KOPT-K1 (cell line): ENCODE data around the gene FAR2.

Experiments used
- H3K27ac ChIP-seq: fragments of 200-600 bp; sonication (generic); 2 replicates; pipeline ENCODE4 v1.5.1; 2016; ENCODE audit warnings: antibody characterized with exemption, mild to moderate bottlenecking, low read depth, low read length; ENCODE audit not compliant: poor library complexity, severe bottlenecking
- H3K36me3 ChIP-seq: fragments of 200-600 bp; sonication (generic); 2 replicates; pipeline ENCODE4 v1.5.1; 2017; ENCODE audit warnings: antibody characterized with exemption, mild to moderate bottlenecking, low read length, moderate library complexity; ENCODE audit not compliant: insufficient read depth
- H3K9me3 ChIP-seq: fragments of 200-600 bp; sonication (generic); 2 replicates; pipeline ENCODE4 v1.5.1; 2017; ENCODE audit warnings: antibody characterized with exemption, low read length, mild to moderate bottlenecking; ENCODE audit not compliant: insufficient read depth, poor library complexity, severe bottlenecking

FAR2 gene

DNA sequence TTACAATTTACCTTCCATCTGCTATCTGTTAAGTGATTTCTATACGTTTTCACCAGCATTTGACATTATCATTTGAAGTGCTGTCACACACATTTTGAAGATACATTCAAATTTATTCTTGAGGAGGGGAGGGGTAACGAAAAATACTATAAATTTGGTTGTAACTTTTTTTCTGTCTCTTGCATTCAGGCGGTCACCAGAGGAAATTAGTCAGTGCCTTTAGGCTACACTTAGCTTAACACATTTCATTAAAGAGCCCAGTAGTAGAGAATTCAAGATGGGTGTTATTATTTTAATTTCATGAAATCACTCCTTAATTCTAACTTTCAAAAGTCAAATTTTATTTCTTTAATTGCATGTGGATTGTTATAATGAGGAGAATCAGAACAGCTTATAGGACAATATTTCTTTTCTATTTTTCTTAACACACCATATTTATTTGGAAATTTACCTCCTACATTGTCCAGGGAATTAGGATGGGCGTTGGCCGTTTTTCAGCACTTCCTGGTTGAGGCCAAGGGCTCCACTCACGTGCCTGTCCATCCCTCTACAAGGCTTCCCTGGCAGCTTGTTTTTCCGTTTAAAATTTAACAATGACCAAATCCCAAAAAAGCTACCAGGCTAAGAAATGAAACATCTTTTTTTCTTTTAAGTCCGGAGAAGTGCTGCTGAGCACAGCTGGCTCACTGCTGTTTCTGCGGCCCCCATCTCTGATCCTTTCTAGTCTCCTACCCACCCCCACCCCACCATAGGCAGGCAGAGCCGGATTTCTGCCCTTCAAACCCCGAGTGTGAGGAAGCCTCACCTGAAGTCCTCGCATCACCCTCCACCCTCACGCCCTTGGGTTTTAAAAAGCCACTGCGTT, 1.1 kb upstream of the FAR2 start:
- H3K36me3 ChIP-seq = no peaks in the 10 kb centered on the region

DNA sequence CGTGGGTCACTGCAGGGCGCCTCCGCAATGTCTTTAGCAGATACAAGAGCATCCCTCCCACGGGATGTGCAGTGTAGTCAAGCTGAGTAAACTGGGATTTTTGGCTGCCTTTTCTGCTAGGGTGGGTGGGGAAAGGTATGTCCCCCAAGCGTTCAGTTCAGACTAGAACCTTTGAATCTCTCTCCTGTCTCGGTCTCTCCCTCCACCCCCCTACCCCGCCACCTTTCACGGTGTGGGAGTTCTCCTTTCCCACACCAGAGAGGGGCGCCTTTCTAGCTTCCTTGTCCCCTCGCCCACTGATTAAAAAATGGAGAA, 525 bp upstream of the FAR2 start:
- no peaks in the 10 kb centered on the region for H3K36me3 ChIP-seq
- peak overlapping the region; percentile 99 for H3K27ac ChIP-seq
- H3K9me3 ChIP-seq = peaks cover 13% of the 10 kb centered on the region

More for the DNA sequence above, 1.1 kb upstream of the FAR2 start:
- Histone ChIP-seq H3K27ac (peak overlapping the region; percentile 99), H3K9me3 (peaks cover 13% of the 10 kb centered on the region)

DNA sequence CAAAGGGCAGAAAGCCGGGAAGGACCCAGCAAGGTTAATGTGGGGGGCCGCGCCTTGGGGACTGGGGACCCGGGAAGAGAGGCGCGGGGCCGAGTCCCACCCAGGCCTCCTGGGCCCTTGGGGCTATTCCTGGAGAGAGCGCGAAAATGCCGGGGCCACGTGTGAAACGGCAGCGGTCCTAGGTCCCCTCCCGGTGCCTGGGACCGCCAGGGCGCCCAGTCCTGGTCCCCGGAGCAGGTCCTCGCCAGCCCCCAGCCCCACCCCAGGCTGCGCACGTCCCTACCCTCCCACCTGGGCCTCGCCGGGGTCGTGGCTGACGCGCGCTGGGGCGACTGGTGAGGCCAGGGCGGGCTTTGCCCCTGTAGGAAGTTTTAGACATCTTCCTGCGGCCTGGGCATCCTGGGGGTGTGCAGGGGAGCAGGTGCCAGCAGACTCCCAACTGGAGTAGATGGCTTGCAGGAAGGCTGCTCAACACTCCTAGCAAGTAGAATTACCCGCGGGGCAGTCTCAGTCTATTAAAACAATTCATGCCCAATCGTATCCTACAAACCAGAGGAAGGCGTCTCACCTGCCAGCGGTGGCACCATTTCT, 708 bp downstream of the FAR2 start:
- Histone ChIP-seq H3K36me3 (no peaks in the 10 kb centered on the region), H3K27ac (peak overlapping the region; percentile 99), H3K9me3 (peaks cover 13% of the 10 kb centered on the region)

DNA sequence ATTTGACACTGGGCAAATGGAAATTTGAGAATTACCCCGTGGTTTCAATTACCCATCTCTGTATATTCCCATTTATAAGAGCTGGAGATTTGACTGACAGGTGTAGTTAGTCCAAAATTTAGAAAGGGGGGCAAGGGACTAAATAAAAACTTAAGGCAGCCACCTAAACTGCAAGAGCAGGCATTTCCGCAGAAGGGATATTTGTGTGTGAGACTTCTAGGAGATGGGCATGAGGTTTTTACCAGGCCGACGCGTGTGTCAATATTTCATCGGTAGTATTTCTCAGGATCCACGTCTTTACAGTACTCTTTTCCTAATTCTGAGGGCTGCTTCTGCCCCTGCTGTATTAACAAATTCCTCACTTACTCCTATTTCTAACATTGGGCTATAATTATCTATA, 1.4 kb downstream of the FAR2 start:
- peaks cover 11% of the 10 kb centered on the region for H3K9me3 ChIP-seq
- no peaks in the 10 kb centered on the region for H3K36me3 ChIP-seq
- H3K27ac ChIP-seq = peak overlapping the region; percentile 99

DNA sequence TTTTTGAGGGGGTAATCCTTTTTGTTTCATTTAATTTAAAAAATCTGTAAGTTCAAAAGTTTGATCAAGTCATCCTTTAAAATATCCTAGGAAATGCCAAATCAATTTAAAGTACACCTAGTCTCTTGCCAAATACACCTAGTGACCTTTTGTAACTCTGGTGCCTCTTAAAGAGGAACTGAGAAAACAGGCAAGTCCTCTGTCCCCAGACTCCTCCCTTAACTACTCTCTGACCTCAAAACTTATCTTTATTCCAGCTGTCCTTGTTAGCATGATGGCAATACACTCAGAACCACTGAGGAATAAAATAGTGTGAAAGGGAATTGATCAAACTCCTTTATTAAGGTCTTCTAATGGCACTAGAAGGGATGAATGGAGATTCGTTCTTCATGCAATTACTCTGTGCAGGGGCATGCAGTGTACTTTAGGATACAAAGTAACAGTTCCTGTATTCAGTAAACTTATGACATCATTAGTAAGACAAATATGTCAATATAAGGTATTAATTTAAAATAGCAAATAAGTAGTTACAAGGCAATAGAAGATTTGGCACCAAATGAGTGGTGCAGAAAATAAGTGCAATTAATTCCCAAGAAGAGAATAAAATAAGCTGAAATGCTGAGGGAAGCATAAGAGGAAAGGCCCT, 3.3 kb downstream of the FAR2 start:
- Histone ChIP-seq H3K36me3 (no peaks in the 10 kb centered on the region), H3K27ac (no peak overlapping the region), H3K9me3 (no peaks in the 10 kb centered on the region)

DNA sequence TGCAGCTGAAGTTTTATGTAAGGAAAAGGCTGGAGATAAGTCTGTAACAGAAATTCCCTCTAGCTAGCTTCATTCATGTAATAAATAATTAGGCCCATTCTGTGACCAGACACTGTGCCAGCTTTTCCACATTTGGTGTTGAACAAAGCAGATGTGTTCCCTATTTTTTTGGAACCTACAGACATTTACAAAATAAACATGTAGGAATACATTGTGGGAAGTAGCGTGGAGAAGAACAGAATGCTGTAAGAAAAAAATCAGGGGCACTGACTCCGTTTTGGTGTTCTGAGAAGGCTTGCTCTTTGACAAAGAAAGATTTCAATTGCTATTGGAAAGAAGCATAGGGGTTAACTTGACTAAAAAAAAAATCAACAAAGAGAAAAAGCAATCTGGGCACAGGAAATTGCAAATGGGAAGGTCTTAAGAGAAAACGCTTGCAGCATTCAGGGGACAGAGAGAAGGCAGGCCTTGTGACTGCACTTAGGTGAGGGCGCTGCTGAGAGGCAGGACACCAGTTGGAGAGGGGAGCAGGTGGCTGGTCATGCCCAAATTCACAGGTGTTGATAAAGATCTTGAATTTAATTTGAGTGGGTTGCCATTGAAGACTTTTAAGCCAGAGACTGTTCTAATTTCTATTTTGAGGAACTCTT, 4.0 kb downstream of the FAR2 start:
- Histone ChIP-seq H3K36me3 (no peaks in the 10 kb centered on the region), H3K9me3 (no peaks in the 10 kb centered on the region), H3K27ac (peak overlapping the region; percentile 33)

DNA sequence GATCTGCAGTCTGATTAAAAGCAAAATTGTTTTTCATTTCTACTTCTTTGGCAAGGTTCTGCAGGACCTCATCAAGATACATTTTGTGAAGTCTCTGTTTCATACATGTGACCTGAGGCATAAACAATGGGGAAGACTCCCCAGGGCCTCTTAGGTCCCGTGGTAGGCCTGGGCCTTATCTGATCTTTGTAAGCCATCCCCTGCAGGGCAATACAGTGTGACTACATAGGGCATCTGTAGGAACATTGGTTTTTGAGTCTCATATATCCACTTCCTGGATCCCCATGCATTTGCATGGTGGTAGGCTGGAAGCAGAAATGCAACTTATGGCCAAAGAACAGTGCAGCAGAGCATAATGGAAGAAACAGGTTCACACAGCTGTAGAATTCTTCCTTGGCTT, 6.0 kb downstream of the FAR2 start:
- Histone ChIP-seq H3K9me3 (no peaks in the 10 kb centered on the region), H3K36me3 (no peaks in the 10 kb centered on the region), H3K27ac (peak overlapping the region; percentile 21)

DNA sequence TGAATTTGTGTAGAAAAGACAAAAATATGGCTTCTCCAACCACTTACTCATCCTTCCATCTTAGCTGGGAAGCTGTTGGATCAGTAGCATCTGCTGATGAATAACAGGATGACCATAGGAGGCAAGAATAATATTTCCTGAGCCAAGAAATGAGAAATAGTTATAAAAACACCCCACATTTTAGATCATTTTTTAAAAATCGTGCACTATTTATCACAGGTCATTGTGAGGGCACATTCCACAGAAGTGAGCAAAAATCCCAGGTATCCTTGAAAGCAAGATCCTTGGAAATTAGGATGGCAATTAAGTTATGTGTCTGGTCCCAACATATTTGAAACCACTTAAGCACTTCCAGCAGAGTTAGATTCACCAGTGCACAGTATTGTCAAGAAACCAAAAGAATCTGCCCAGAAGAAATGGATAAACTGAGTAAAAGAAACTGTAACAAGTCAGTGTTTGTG, 8.4 kb downstream of the FAR2 start:
- Histone ChIP-seq H3K27ac (no peak overlapping the region), H3K36me3 (no peaks in the 10 kb centered on the region), H3K9me3 (no peaks in the 10 kb centered on the region)

DNA sequence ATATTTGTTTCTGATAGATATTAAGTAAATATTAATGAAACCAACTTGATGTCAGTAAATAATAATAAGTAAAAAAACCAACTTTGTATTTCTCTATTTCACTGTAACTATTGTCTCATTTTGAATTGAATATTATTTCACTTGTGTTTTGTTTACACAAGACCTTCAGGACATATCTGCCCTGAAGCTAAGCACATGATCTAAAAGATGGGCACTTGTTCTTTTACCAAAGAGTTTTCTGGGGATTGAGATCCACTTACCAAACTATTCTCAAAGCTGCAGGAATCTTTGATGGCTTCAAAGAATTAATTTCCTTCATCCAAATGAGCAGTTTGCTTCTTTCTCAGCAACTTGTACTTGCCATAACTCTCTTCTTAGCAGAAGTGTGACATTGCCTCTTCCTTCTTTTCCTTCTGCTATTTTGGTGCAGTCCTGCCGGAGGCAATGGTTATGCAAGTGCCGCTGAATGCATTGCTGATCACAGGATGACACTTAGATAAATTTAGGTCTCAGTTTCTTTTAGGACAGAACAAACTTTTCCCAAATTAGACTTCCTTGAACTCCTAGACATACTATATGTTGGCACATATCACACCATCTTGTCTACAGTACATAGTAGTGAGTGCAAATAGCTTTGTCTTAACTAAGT, 9.2 kb downstream of the FAR2 start:
- H3K36me3 ChIP-seq = no peaks in the 10 kb centered on the region
- no peak overlapping the region for H3K27ac ChIP-seq
- H3K9me3 ChIP-seq = no peaks in the 10 kb centered on the region

DNA sequence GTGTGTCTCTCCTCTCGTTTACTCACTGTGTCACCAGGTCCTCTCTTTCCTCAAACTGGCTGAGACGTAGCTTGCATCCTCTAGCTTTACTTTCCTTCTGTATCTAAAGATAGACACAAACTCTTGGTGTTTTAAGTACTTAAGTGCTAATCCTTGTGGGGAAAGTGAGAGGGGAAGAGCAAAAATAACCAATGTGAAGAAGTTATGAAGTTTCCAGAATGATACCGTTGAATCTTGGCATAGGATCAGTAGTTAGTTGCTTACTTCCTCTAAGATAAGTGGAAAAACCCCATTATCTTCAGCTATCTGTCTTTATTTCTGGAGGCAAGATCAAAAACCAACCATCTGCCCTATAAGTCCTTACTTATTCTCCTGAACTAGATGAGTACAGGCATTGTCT, 10.6 kb downstream of the FAR2 start:
- no peaks in the 10 kb centered on the region for H3K36me3 ChIP-seq
- no peak overlapping the region for H3K27ac ChIP-seq
- H3K9me3 ChIP-seq = no peaks in the 10 kb centered on the region

DNA sequence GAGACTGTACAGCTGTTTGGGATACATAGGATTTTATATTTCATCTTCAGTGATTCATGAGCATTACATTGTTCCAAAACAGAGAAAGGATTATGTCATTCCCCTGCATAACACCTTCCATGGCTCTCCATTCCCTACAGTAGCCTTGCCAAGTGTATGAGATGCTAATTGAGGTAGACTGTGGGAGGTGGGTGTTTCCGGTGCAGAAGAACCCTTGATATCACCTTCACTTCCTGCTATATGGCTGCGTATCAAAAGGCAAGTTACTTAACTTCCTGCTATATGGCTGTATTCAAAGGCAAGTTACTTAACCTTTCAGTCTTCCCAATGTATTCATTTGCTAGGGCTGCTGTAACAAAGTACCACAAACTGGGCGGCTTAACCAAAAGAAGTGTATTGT, 11.2 kb downstream of the FAR2 start:
- Histone ChIP-seq H3K36me3 (no peaks in the 10 kb centered on the region), H3K9me3 (no peaks in the 10 kb centered on the region), H3K27ac (no peak overlapping the region)

DNA sequence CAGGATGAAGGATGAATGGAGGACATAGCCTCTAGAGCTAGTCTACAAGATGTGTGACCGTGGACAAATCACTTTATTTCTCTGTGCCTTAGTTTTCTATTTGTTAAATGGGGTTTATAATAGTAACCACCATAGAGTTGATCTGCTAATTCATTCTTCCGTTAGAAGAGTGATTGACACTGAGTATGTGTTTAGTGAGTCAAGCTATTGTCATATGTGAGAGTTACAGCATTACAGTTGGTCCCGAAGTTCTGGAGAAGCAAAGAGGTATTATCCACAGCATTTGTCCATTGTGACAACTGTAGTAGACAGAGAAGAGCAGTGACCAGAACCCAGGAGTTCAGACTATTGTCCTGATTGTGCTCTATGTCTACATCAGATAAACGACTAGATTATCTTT, 14.1 kb downstream of the FAR2 start:
- Histone ChIP-seq H3K9me3 (no peaks in the 10 kb centered on the region), H3K27ac (no peak overlapping the region), H3K36me3 (no peaks in the 10 kb centered on the region)

DNA sequence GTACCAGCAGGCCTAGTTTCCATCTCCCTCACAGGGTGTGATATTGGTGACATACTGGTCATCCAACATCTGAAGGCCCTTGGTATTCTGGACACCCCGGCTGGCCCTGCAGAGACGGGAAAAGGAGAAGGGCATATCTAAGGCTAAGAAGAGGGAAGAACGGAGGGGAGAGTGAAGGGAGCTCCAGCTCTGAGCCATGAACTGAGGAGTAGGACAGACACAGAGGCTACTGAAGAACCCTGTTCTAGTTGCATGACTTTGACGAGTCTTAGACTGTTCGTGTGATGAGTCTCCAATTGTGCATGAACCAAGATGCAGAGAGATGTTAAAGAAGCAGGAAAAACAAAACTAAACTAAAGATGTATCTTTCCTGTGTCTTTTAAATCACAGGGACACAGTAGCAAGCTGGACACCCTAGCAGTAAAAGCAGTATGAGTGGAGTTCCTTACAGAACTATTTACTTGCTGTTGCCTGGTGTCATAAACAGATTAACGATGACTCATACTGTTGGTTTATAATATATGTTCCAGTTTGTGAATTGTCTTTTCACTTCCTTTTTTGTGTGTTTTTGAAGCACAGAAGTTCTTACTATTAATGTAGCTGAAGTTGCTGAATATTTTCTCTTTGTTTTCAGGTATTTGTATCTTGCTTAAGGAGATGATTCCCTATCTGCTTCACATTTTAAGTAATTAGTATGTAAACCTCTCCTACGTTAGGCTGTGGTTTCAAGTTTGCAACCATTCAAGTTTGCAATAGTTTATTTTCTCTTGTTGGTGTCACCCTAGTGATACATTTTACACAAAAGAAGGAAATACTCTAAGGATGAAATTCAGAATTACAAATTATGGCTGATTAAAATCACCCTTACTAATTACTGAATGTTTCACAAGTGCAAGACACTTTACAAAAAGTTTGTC, 15.7 kb downstream of the FAR2 start:
- H3K36me3 ChIP-seq = no peaks in the 10 kb centered on the region
- no peak overlapping the region for H3K27ac ChIP-seq
- H3K9me3 ChIP-seq = no peaks in the 10 kb centered on the region

DNA sequence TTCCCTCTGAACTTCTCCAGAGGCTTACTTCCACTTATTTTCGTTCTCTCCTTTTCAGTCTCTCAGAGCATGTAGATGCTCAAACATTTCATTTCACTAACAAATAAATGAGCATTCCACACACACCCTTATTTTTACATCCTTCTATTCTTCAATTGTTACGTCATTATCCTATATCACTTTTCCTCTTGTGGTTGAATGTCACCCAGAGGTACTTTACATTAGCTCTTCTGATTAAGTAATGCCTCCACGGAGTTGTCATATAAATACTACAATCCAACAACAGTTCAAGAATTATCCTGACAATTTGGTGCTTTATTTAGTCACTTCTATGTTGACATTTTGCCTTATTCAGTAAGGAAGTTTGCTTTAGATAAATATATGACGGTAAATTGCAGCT, 18.4 kb downstream of the FAR2 start:
- Histone ChIP-seq H3K9me3 (peaks cover 13% of the 10 kb centered on the region), H3K27ac (no peak overlapping the region), H3K36me3 (peaks cover 16% of the 10 kb centered on the region; the same call in 1 of the 2 replicates)
